Right ventricle myocardium inferior (tissue), 1 donor: Measurements from ENCODE around the gene SUFU. TPM values are rescaled to one million over a fixed set of nuclear protein-coding genes. Genes with fewer than 3 reads are reported as not detected.
"Not testable (repeated sequence)": the region's sequence is repeated elsewhere in the genome, so short reads cannot be mapped to it uniquely, and the experiment has no call there.

ENCODE experiments used
- ATAC-seq: fragments of 200-7000 bp; cut with Tn5 transposase; one replicate; pipeline ENCODE4 v1.9.1; 2020; ENCODE audit warnings: mild to moderate bottlenecking, moderate library complexity
- DNase-seq: peaks from one replicate; pipeline ENCODE4 v3.0.0; 2021; ENCODE audit errors: missing footprints
- intact Hi-C: fragments of 100-400 bp; cut with DNase I; formaldehyde crosslinking; loops from one replicate; pipeline ENCODE4 v1.11.0; 2022
- long read RNA-seq: library from polyadenylated mRNA; unstranded; transcript quantifications from one replicate; pipeline ENCODE4 v2.0.0, GENCODE V29; 2021
- total RNA-seq: library from RNA; stranded (reverse); fragmentation: NEBNext Ultra II Directional; extraction: Animal tissue kit (Norgen Biotek cat#: 25700); gene quantifications from one replicate; pipeline ENCODE4 v1.2.1, GENCODE V29; 2021
- donor health status: DM: no; HTN: yes; CAD: no; lungs with severe emphysema.

Gene SUFU
- total RNA-seq, result 7.8 TPM
- long read RNA-seq, partial matches to known transcripts, result 0 of 1 reads
- long read RNA-seq, other reads (novel, unspliced or antisense), result 1 of 1 reads

- DNase-seq (peak; percentile 97), ATAC-seq (peak; percentile 85)
- intact Hi-C loops, result loop anchor here (2.0 to 5.0 kb wide), 5 partner anchors 41 to 139 kb away; partner anchors contain the start of gene NFKB2
Observed at GRCh38 chr10:102503264-102504178, at the start of gene SUFU. TSS of gene SUFU (plus strand) at chr10:102503972. CDS start at chr10:102504153, 181 bp downstream.

- DNase-seq, ATAC-seq, intact Hi-C loops: not testable (repeated sequence)
Observed at GRCh38 chr10:102454662-102455487, 48.9 kb upstream of the SUFU start.

- ATAC-seq, result no peak
- DNase-seq, result no peak
- intact Hi-C loops, result no loop called here
Observed at GRCh38 chr10:102455893-102456471, 47.8 kb upstream of the SUFU start.

GRCh38 chr10:102457591-102458150, 46.1 kb upstream of the SUFU start:
- DNase-seq (no peak), ATAC-seq (no peak)
- intact Hi-C loops, result no loop called here

- DNase-seq (no peak), ATAC-seq (no peak)
- intact Hi-C loops, result no loop called here
Observed at GRCh38 chr10:102458656-102459055, 45.1 kb upstream of the SUFU start.

- ATAC-seq (peak; percentile 6), DNase-seq (no peak)
- intact Hi-C loops, result loop anchor here (5.0 kb wide), 1 partner anchor 41 kb away; the partner anchor contains the start of genes ACTR1A and SUFU
Observed at GRCh38 chr10:102460836-102461186, 43.0 kb upstream of the SUFU start.

GRCh38 chr10:102461187-102462054, 42.4 kb upstream of the SUFU start:
- intact Hi-C loops, result loop anchor here (5.0 kb wide), 1 partner anchor 41 kb away; the partner anchor contains the start of genes ACTR1A and SUFU
- peak; percentile 97 for ATAC-seq
- DNase-seq, result peak; percentile 97

- intact Hi-C loops, result loop anchor here (5.0 kb wide), 1 partner anchor 40 kb away; the partner anchor contains the start of genes ACTR1A and SUFU
- no peak for ATAC-seq
- DNase-seq, result no peak
Observed at GRCh38 chr10:102462512-102463054, 41.2 kb upstream of the SUFU start.

GRCh38 chr10:102463983-102464382, 39.8 kb upstream of the SUFU start:
- ATAC-seq, result no peak
- intact Hi-C loops, result loop anchor here (5.0 kb wide), 1 partner anchor 38 kb away; the partner anchor contains the start of genes ACTR1A and SUFU

GRCh38 chr10:102465466-102465865, 38.3 kb upstream of the SUFU start:
- intact Hi-C loops, result no loop called here
- ATAC-seq (no peak), DNase-seq (no peak)

More at GRCh38 chr10:102463983-102464382, 39.8 kb upstream of the SUFU start:
- no peak for DNase-seq

- no peak for DNase-seq
- no peak for ATAC-seq
- intact Hi-C loops, result no loop called here
Observed at GRCh38 chr10:102467318-102467717, 36.5 kb upstream of the SUFU start.

GRCh38 chr10:102467971-102468438, 35.8 kb upstream of the SUFU start:
- no peak for ATAC-seq
- DNase-seq, result no peak
- intact Hi-C loops, result no loop called here

GRCh38 chr10:102468683-102469082, 35.1 kb upstream of the SUFU start:
- intact Hi-C loops, result no loop called here
- DNase-seq, result no peak
- ATAC-seq, result peak; percentile 41

- intact Hi-C loops, result no loop called here
Observed at GRCh38 chr10:102470579-102471546, 32.9 kb upstream of the SUFU start.

GRCh38 chr10:102473445-102474331, 30.1 kb upstream of the SUFU start:
- intact Hi-C loops, result no loop called here
- ATAC-seq (no peak), DNase-seq (no peak)

More at GRCh38 chr10:102470579-102471546, 32.9 kb upstream of the SUFU start:
- ATAC-seq, result no peak
- DNase-seq, result no peak
